ENCODE results near the gene LMO7. TPM values are rescaled to one million over a fixed set of nuclear protein-coding genes. Genes with fewer than 3 reads are reported as not detected.

The LMO7 gene
- total RNA-seq, 1 experiment from 2014 or later: 105 TPM

DNA sequence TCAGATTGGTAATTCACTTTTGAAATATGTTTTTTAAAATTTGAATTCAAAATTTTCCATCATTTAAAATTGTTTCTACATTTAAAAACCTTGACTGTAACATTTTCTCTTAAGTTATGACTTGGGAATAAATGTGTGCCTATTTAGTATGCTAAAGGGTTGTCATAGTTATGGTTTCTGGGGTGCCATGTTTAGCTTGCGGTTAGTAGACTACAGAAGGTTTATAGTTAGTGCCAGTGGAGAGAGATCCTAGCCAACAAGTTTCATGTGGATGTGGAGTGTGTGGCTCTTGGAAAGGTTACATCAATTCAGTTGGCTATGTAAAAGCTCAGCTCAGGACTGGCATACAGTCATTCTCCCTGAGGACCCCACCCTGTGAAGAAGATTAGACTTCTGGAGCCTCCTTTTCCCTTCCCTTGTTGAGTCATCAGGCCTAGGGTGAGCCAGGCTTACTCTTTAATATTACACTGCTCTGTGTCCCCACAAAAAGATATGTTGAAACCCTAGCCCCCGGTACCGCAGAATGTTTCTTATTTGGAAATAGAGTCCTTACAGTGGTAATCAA lies 20.4 kb downstream of the LMO7 start:
- no peaks in the 10 kb centered on the region for H3K36me3 Mint-ChIP-seq (ENCODE audit: insufficient read depth, unreplicated experiment)
- no TSS peak for BruUV-seq (replicated peaks)
- H3K27me3 Mint-ChIP-seq (ENCODE audit: unreplicated experiment): no peaks in the 10 kb centered on the region
- intact Hi-C loops (cut with micrococcal nuclease; ENCODE audit: unreplicated experiment): no loop called here
- no peaks in the 10 kb centered on the region for H3K9me3 Mint-ChIP-seq (ENCODE audit: low read depth, unreplicated experiment)
- H3K27ac Mint-ChIP-seq (ENCODE audit: unreplicated experiment): no peak overlapping the region
- no peaks in the 10 kb centered on the region for H3K4me1 Mint-ChIP-seq (ENCODE audit: low read depth, unreplicated experiment)
- TF ChIP-seq, protein P1, sequence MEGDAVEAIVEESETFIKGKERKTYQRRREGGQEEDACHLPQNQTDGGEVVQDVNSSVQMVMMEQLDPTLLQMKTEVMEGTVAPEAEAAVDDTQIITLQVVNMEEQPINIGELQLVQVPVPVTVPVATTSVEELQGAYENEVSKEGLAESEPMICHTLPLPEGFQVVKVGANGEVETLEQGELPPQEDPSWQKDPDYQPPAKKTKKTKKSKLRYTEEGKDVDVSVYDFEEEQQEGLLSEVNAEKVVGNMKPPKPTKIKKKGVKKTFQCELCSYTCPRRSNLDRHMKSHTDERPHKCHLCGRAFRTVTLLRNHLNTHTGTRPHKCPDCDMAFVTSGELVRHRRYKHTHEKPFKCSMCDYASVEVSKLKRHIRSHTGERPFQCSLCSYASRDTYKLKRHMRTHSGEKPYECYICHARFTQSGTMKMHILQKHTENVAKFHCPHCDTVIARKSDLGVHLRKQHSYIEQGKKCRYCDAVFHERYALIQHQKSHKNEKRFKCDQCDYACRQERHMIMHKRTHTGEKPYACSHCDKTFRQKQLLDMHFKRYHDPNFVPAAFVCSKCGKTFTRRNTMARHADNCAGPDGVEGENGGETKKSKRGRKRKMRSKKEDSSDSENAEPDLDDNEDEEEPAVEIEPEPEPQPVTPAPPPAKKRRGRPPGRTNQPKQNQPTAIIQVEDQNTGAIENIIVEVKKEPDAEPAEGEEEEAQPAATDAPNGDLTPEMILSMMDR (IDR thresholded peaks at IDR 0.05; ENCODE audit: unreplicated experiment): no peak
- H3K4me3 Mint-ChIP-seq (ENCODE audit: low read depth, unreplicated experiment): no peak overlapping the region
- DNase-seq: no peak
- CTCF ChIA-PET: no interaction called here

DNA sequence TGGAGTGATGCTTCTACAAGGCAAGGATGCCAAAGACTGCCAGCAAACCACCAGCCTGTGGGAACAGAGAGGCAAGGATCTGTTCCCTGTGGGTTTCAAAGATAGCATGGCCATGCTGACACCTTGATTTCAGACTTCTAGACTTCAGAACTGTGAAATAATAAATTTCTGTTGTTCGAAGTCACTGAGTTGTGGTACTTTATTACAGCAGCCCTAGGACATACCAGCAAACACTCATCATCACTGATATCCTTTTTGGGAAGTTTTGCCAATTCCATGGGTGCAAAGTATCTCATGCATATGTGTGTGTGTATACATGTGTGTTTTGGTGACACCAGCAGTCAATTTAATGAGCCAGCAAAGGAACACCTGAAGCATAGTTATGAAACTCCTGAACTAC lies 21.0 kb downstream of the LMO7 start:
- H3K4me3 Mint-ChIP-seq (ENCODE audit: low read depth, unreplicated experiment): no peak overlapping the region
- DNase-seq: no peak
- no TSS peak for BruUV-seq (replicated peaks)
- intact Hi-C loops (cut with micrococcal nuclease; ENCODE audit: unreplicated experiment): no loop called here
- H3K4me1 Mint-ChIP-seq (ENCODE audit: low read depth, unreplicated experiment): no peaks in the 10 kb centered on the region
- H3K27me3 Mint-ChIP-seq (ENCODE audit: unreplicated experiment): no peaks in the 10 kb centered on the region
- TF ChIP-seq, protein P1 (IDR thresholded peaks at IDR 0.05; ENCODE audit: unreplicated experiment): no peak
- H3K27ac Mint-ChIP-seq (ENCODE audit: unreplicated experiment): no peak overlapping the region
- H3K9me3 Mint-ChIP-seq (ENCODE audit: low read depth, unreplicated experiment): no peaks in the 10 kb centered on the region
- H3K36me3 Mint-ChIP-seq (ENCODE audit: insufficient read depth, unreplicated experiment): no peaks in the 10 kb centered on the region
- CTCF ChIA-PET: no interaction called here

DNA sequence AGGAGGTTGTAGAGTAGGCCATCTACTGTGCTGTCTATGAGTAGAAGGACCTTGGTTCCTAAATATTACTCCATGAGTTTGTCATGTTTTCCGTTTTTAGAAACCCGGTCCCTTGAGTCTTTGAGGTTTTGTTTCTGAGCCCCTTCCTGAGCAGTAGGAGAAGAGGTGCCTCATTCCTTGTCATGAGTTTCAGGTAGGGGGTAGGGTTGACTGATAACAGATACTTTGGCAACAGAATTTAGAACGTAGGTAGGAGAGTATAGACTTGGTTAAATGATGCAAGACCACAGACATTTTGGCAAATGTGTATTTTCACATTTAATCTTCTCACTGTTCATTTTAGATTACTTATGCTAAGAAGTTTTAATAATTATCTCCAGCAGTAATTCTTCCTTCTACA lies 24.6 kb downstream of the LMO7 start:
- Mint-ChIP-seq H3K36me3 (ENCODE audit: insufficient read depth, unreplicated experiment) (no peaks in the 10 kb centered on the region), H3K27me3 (ENCODE audit: unreplicated experiment) (no peaks in the 10 kb centered on the region), H3K9me3 (ENCODE audit: low read depth, unreplicated experiment) (no peaks in the 10 kb centered on the region), H3K4me3 (ENCODE audit: low read depth, unreplicated experiment) (no peak overlapping the region), H3K4me1 (ENCODE audit: low read depth, unreplicated experiment) (no peaks in the 10 kb centered on the region), H3K27ac (ENCODE audit: unreplicated experiment) (no peak overlapping the region)
- DNase-seq: no peak
- CTCF ChIA-PET: no interaction called here
- TF ChIP-seq, protein P1 (IDR thresholded peaks at IDR 0.05; ENCODE audit: unreplicated experiment): no peak
- intact Hi-C loops (cut with micrococcal nuclease; ENCODE audit: unreplicated experiment): loop anchor here (10.0 kb wide), 1 partner anchor 96 kb away; no protein-coding TSS in a partner anchor
- BruUV-seq (replicated peaks): no TSS peak

DNA sequence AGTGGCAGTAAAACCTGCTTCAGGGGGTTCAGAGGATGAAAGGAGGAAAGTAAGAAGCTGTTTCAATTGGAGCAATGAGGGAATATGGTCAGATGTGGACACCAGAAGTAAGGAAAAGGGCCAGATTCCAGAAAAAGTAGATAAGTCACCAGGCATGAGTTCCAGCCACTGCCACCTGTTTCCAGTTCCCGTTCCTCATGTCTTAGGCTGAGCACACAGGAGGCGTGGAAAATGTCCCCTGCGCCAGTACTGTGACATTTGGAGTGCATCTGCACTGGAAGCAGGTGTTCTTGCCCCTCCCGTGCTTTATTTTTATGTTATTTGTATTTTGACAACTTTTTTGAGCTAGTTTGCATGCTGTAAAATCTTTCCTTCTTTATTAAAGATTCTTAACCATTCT lies 25.3 kb downstream of the LMO7 start:
- no TSS peak for BruUV-seq (replicated peaks)
- Mint-ChIP-seq H3K9me3 (ENCODE audit: low read depth, unreplicated experiment) (no peaks in the 10 kb centered on the region), H3K27me3 (ENCODE audit: unreplicated experiment) (no peaks in the 10 kb centered on the region), H3K27ac (ENCODE audit: unreplicated experiment) (no peak overlapping the region), H3K36me3 (ENCODE audit: insufficient read depth, unreplicated experiment) (no peaks in the 10 kb centered on the region), H3K4me3 (ENCODE audit: low read depth, unreplicated experiment) (no peak overlapping the region), H3K4me1 (ENCODE audit: low read depth, unreplicated experiment) (no peaks in the 10 kb centered on the region)
- no peak for DNase-seq
- TF ChIP-seq, protein P1 (IDR thresholded peaks at IDR 0.05; ENCODE audit: unreplicated experiment): no peak
- CTCF ChIA-PET: no interaction called here
- intact Hi-C loops (cut with micrococcal nuclease; ENCODE audit: unreplicated experiment): loop anchor here (10.0 kb wide), 1 partner anchor 97 kb away; no protein-coding TSS in a partner anchor
